ENCODE results near the gene VILL.

Gene VILL

GRCh38 chr3:37990527-37990926, at the start of gene VILL:
VILL (plus strand) TSS chr3:37990786; CDS start chr3:37993673, 2,887 bp downstream.
- DNase-seq = no peak

- no peak for DNase-seq
Observed at GRCh38 chr3:37941608-37942508, 48.7 kb upstream of the VILL start.

GRCh38 chr3:37942646-37943045, 47.9 kb upstream of the VILL start:
- no peak for DNase-seq

- no peak for DNase-seq
Observed at GRCh38 chr3:37943126-37943525, 47.5 kb upstream of the VILL start.

- no peak for DNase-seq
Observed at GRCh38 chr3:37943631-37944314, 46.8 kb upstream of the VILL start.

- no peak for DNase-seq
Observed at GRCh38 chr3:37944391-37944842, 46.2 kb upstream of the VILL start.

- no peak for DNase-seq
Observed at GRCh38 chr3:37945156-37945806, 45.3 kb upstream of the VILL start.

GRCh38 chr3:37945807-37946530, 44.6 kb upstream of the VILL start:
- DNase-seq = no peak

- no peak for DNase-seq
Observed at GRCh38 chr3:37946531-37946889, 44.1 kb upstream of the VILL start.

GRCh38 chr3:37949866-37950265, 40.7 kb upstream of the VILL start:
- DNase-seq = peak; percentile 84

GRCh38 chr3:37952564-37952963, 38.0 kb upstream of the VILL start:
- no peak for DNase-seq

GRCh38 chr3:37953226-37953625, 37.4 kb upstream of the VILL start:
- no peak for DNase-seq

- DNase-seq = no peak
Observed at GRCh38 chr3:37953707-37954394, 36.7 kb upstream of the VILL start.

- DNase-seq = no peak
Observed at GRCh38 chr3:37954881-37955280, 35.7 kb upstream of the VILL start.

GRCh38 chr3:37955918-37956707, 34.5 kb upstream of the VILL start:
- DNase-seq = no peak

- no peak for DNase-seq
Observed at GRCh38 chr3:37956723-37957538, 33.7 kb upstream of the VILL start.

- no peak for DNase-seq
Observed at GRCh38 chr3:37957539-37957936, 33.0 kb upstream of the VILL start.

GRCh38 chr3:37961622-37962431, 28.8 kb upstream of the VILL start:
- DNase-seq = no peak

- DNase-seq = no peak
Observed at GRCh38 chr3:37963016-37963415, 27.6 kb upstream of the VILL start.

- no peak for DNase-seq
Observed at GRCh38 chr3:37963635-37964034, 27.0 kb upstream of the VILL start.

Data from right forelimb (tissue), 1 donor.